Measurements from ENCODE around the gene OST4.

Gene OST4

DNA sequence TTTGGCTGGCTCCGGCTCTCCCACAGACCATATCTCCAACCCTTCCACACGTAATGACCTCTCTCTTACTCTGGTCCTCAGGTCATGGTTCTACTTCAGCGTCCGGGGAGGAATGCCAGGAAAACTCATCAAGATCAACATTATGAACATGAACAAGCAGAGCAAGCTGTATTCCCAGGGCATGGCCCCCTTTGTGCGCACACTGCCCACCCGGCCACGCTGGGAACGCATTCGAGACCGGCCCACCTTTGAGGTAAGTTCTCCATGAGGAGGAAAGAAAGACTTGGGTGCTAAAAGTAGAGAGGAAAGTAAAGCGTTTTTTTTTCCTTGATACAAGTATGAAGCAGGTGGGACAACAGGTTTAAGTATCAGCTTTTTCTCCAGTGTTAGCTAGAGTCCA lies 18.1 kb downstream of the OST4 start:
- no peak for DNase-seq (ENCODE audit: low read depth, low spot score)
- in situ Hi-C loops (cut with HindIII; ENCODE audit: low sequenced_read_pairs), result no loop called here

GRCh38 chr2:27051902-27052645 lies 19.4 kb downstream of the OST4 start:
- H3K4me3 ChIP-seq (ENCODE audit: low read depth, low read length), result peak overlapping the region; percentile 91

More for the DNA sequence above, 18.1 kb downstream of the OST4 start:
- TF ChIP-seq CTCF (IDR thresholded peaks at IDR 0.05; ENCODE audit: low read depth, low read length), result no peak
- H3K4me3 ChIP-seq (ENCODE audit: low read depth, low read length), result no peak overlapping the region

DNA sequence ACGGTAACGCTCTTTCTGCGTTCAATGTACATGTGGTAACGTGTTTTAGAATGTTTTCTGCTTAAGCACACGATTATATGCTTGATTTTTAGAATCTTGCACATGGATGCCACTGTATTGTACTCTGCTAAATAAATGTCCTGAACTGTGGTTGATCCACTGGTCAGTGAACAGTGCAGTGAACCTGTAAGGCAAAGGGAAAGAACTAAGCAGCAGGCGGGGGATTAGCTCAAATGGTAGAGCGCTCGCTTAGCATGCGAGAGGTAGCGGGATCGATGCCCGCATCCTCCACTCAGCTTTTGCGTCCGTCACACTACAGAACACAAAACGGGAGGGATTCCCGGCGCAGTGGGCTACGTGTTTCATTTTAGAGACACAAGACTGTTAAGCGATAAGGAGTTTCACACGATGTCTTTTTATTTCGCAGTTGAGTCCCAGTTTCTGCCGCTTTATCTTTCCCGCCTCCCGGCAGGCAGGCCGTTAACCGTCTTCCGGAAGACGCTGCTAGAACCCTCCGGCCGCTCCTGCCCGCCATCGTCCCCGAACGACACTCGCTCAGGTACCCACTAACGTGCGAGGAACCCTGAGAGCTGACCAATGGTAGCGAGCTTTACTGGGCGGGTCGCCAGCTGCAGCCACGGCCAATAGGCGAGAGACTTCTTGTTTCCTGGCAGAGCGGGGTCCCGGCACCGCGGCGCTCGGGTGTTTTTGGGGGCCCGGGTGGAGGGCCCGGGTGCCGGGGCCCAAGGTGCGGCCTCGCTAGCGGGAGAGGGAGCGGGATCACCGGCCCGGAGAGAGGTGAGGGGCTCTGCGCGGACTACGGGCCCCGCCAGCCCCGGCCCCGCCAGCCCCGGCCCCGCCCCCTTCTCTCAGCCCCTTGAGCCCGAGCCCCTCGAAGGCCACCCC lies 20.2 kb downstream of the OST4 start, which contains the start of gene AGBL5:
Gene AGBL5 (plus strand): TSS at position 673 of the 906 bp plus-strand sequence. CDS start 1,291 bp downstream, outside the sequence.
- peak within 1 kb of the TSS; percentile 91 for H3K4me3 ChIP-seq (ENCODE audit: low read depth, low read length)
- DNase-seq (ENCODE audit: low read depth, low spot score), result peak; percentile 94
- in situ Hi-C loops (cut with HindIII; ENCODE audit: low sequenced_read_pairs), result no loop called here
- no peak for TF ChIP-seq CTCF (IDR thresholded peaks at IDR 0.05; ENCODE audit: low read depth, low read length)

More at GRCh38 chr2:27051902-27052645, 19.4 kb downstream of the OST4 start:
- in situ Hi-C loops (cut with HindIII; ENCODE audit: low sequenced_read_pairs), result no loop called here
- TF ChIP-seq CTCF (IDR thresholded peaks at IDR 0.05; ENCODE audit: low read depth, low read length), result no peak
- DNase-seq (ENCODE audit: low read depth, low spot score), result no peak

DNA sequence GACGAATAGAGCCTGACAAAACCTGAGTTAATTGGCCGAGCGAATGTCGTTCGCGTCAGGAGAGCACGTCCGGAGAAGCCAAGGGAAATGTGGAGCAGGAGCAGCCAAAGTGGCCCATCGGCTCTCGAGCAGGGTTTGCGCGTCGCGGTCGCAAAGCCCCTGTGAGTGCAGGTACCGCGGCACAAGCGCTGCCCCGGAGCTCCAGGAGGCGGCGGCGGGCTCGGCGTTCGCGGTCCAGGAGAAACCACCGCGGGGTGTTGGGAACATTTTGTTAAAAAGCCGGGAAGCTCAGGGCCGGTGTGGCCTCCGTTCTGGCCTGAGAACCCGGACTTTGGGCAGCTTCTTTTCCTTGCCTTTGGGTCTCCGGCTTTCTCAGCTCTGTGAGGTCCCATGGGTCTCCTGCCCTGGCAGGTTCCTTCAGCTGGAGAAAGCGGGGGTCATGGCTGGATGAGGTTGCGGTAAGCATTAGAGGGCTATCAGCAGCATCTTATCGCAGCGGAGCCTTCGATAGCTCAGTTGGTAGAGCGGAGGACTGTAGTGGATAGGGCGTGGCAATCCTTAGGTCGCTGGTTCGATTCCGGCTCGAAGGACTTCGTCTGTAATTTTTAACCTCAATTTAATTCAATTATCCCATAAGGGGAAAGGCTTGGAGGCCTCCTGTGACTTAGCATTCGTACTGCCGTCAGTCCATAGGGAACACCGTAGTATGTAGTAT lies 21.0 kb downstream of the OST4 start:
- in situ Hi-C loops (cut with HindIII; ENCODE audit: low sequenced_read_pairs), result no loop called here
- TF ChIP-seq CTCF (IDR thresholded peaks at IDR 0.05; ENCODE audit: low read depth, low read length), result peak; percentile 38
- peak; percentile 96 for DNase-seq (ENCODE audit: low read depth, low spot score)
- H3K4me3 ChIP-seq (ENCODE audit: low read depth, low read length), result peak overlapping the region; percentile 91

DNA sequence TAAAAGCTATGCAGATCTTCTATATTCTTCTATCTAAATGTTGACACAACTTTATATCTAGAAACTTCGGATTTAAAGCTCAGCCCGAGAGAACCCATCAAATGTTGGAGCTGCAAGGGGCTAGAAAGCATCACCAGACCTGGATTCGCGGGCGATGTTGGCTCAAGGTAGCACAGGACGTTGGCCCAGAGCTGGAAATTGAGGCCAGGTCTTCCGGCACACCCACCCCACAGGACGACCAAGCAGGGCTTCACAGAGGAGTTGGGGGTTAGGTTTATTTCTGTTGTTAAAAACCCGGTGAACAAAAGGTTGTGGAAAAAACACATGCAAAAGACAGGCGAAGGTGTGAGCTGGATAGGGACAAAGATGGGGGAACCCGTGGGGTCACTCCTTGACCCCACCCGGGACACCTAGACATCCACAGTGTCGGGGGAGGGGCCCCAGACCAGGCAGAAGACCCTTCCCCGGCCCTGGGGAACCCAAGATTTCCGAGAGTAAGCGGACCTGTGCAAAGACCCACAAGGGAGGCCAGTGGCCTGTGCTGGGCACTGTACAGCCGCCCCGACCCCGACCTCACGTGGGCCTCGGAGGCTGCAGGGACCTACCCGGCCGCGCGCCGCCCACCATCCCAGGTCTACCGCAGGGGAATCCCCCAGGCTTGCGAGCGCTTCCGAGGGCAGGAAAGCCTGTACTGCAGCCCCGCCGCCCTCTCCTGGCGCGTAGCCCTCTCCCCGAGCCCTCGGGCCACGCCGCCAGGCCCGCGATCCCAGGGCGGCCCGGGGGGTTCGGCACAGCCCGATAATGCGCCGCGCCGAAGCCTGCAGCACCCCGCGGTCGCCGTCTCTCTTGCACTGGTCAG lies 21.8 kb downstream of the OST4 start:
- H3K4me3 ChIP-seq (ENCODE audit: low read depth, low read length), result peak overlapping the region; percentile 91
- in situ Hi-C loops (cut with HindIII; ENCODE audit: low sequenced_read_pairs), result no loop called here
- no peak for TF ChIP-seq CTCF (IDR thresholded peaks at IDR 0.05; ENCODE audit: low read depth, low read length)
- DNase-seq (ENCODE audit: low read depth, low spot score), result no peak
